Measurements from ENCODE around the gene LAMC3.

The LAMC3 gene

DNA sequence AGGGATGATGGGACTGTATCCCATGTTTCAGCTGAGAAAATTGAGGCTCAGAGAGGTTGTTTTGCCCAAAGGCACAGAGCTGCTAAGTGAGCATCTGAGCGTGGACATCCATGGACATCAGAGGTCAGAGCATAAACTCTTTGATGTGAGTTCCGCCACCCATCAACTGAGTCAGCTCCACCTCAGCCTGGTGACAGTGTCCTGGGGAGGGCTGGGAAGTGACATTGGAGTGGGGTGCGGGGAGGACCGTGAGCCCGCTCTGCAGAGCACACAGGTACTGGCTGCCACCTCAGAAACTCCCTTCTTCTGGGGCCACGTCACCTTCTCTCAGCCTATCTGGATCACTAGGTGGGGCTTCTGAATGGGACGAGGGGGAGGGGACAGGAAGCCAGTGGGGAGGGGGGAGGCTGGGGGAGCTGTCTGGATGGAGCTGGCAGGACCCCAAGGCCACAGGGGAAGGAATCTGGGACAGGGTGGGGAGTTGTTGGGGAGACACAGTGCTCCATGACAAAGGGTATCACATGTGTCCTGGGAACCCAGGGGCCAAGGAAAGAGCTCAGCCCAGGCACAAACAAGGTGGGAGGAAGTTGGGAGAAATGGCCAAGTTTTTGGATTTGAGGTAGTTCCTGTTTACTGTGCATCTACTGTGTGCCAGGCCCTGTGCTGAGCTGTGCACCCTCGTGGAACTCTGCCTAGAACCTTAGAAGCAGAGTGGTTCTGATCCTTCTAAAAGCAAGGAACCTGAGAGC lies 2.5 kb downstream of the LAMC3 start:
- DNase-seq (ENCODE audit: low read depth in 1 of 2, low spot score in 1 of 2), result no peak

DNA sequence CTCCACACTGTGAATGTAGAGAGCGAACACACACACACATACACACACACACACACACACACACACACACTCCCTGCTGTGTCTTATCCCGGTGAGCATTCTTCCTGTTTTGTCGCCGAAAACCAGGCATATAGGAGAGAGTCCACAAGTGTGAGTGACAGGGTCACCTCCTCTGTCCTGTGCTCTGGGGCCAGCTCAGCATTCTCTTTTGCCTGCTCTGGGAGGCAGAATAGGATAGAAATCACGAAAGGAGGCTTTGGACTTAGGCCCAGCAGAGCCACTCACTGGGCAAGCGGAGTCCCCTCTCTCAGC lies 3.0 kb downstream of the LAMC3 start:
- no peak for DNase-seq (ENCODE audit: low read depth in 1 of 2, low spot score in 1 of 2)

DNA sequence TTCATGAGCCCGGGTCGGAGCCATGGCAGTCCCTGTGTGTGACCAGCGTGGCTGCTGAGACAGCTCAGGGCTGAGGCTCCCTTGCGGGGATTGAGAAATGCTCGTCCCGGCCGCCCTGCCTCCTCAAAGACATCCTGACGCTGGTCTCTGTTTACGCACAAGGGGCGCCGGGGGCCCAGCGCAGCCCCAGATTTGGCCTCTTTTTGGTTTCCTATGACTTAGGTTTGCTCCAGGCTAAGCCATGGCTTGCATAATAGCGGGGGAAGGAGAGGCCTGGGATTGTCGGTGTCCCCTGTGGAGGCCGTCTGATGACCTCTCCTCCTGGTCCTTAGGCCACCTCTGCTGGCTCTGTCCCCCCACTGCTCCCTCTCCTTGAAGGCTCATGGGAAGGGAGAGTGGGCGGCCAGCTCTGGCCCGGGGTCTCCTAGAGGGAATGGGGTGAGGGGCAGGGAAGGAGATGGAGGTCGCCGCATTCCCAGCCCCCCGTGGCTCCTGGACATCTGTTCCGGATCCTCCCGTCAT lies 3.5 kb downstream of the LAMC3 start:
- no peak for DNase-seq (ENCODE audit: low read depth in 1 of 2, low spot score in 1 of 2)

DNA sequence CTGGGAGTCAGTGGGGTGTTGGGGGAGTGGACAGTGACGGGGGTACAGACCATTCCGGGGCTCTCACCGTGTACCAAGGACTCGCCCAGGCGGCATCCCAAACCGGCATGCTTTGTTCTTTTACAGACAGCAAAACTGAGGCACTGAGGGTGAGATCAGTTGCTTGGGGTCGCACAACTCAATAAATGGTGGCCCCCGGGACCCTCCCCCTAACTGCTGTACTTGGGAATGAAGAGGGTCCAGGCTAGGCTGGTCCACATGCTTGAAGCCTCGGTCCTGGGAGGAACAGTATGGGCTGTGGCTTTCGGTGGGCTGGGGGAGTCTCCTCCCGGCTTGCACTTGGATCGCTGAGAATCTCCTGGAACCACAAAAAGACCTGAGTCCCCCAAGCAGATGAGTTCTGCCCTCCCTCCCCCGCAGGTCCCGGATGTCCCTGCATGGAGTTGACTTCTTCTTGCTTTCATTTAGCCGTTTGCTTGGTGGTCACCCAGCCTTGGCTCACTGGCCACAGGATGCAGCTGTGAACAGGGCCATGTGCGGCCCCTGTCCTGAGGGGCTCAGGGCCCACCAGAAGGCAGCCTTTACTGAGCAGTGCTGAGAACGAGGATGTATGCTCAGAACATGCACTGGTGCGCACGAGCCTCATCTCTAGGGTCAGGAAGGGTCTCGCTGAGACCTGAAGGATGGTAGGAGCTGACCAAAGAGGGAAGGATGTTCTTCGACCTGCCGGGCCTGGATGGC lies 4.2 kb downstream of the LAMC3 start:
- no peak for DNase-seq (ENCODE audit: low read depth in 1 of 2, low spot score in 1 of 2)

DNA sequence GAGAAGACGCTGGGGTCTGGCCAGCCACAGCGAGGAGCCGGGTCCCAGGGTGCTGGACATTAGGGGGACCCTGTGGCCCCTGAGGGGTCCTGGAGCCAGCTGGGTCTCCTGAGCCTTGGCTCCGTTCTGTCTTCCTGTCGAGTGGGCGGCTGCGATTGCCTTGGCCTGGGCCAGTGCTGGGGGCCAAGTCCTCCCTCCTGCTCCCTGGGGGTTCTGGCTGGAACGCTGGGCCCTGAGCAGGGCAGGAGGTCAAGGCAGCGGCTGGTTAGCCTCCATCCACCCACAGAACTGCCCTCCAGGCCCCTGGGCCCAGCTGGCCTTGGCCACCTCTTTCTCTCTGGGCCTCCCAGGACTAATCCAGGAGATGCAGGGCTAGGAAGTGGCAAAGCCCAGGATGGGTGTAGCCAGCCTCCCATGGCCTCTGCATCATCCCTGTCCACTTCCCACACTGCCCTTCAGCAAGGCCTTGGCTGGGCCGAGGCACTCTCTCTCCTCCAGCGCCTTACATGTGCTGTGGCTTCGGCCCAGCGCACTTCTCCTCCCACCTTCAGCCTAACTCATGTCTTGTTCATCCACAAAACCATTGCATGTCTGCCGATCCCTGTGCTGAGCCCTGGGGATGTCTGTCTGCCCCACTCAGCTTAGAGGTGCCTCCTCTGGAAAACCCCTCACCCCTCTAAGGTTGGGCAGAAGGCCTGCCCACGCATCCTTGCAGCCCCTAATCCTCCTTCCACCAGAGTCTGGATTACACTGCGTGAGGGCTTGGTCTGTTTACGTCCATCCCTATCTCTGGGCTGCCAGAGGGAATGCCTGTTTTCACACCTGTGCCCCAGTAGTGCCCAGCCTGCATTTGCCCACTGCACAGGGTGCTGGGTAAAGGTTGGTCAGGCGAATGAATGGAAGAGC lies 5.0 kb downstream of the LAMC3 start:
- DNase-seq (ENCODE audit: low read depth in 1 of 2, low spot score in 1 of 2), result no peak

DNA sequence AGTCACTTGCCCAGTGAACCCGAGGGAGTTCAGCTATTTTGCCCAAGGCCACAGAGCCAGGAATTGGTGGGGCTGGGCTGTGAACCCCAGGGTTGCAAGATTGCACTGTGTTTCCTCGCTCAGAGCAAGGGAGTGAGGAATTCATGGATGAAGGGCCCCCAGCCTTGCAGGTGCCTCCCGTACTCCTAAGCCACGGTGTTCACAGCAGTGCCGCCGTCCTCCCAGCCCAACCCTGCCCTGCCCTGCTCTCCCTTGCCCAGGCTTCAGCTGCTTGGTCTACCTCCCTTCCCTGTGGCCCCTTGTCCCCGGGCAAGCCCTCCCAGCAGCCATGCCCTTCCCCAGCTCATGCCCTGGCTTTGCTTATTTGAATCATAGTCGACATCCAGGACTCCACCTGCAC lies 6.1 kb downstream of the LAMC3 start:
- DNase-seq (ENCODE audit: low read depth in 1 of 2, low spot score in 1 of 2), result no peak

DNA sequence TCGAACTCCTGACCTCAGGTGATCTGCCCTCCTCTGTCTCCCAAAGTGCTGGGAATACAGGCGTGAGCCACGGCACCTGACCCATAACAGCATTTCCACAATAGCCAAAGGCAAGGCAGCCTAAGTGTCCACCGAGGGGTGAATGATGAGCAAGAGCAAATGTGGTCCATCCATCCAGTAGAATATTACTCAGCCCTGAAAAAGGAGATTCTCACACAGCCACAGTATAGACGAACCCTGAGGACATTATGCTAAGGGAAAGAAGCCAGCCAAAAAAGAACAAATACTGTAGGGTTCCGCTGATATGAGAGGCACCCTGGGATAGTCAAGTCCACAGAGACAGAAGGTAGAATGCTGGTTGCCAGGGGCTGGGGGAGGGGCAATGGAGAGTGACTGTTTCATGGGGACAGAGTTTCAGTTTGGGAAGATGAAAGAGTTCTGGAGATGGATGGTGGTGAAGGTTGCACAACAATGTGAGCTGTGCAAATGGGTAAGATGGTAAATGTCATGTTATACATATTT lies 7.0 kb downstream of the LAMC3 start:
- no peak for DNase-seq (ENCODE audit: low read depth in 1 of 2, low spot score in 1 of 2)

DNA sequence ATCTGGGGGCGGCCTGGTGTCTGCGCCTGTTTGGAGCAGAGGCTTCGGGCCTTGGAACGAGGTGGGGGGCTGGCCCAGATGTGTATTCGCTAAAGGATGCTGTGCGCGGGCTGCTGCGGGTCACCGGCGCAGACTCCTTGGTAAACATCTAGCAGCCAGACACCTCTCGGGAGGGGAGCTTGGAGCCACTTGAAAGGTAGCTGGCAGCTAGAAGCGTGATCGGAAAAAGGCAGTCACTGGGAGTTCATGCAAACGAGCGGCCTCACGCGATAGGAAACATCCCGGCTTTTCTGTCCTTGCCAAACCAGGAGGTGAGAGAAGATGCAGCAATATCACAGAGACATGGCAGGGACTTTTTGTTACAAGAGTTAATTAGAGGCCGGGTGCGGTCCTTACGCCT lies 8.1 kb downstream of the LAMC3 start:
- DNase-seq (ENCODE audit: low read depth in 1 of 2, low spot score in 1 of 2), result no peak

DNA sequence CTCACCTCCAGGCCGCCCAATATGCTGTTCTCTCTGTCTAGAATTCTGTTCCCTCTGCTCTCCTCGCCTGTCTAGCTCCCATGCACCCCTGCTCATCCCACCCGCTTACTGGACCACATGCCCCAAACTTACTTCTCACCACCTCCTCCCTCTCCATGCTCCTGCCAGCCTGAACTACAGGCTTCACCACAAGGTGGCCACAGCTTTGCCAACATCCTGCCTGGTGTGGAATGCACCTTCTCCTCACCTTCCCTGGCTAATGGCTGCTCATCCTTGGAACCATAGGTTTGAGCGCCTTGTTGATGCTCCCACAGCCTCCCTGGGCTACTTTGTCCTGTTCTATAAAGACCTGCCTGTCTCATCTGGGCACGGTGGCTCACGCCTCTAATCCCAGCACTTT lies 9.6 kb downstream of the LAMC3 start:
- DNase-seq (ENCODE audit: low read depth in 1 of 2, low spot score in 1 of 2), result no peak

DNA sequence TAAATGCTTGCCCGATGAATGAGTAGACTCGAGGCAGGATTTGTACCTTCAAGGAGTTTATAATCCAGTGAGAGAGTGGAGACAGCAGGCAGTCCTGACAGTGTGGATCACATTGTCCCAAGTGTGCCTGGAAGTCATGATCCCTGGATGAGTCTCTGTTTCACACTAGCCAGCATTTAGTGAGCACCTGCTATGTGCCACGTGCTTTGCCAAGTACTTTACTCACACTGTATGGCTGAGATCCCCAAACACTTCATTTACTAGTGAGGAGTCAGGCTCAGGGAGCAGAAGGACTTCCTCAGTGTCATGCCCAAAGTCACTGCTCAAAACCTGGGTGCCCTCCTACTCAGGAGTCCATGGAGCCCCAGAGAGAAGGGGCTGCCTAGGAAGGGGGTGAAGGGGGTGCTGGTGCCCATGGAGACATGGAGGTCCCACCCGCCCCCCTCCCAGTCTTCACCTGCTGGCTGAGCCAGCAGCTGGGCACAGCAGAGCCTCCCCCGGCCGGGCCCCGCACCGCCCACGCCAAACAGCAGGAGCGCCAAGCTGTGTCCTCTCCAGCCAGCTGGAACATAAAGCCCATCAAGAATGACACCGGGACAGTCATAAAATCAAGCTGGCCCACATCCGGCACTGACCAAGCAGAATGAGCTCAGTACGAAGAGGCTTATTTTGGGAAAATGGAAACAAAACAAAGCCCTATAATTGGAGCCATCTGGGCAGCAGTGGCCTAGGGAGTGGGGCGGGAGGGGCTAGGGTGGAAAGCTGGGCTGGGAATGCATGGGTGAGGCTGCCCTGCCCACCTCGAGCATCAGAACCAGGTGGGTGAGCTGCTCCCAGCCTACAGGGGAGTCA lies 10.6 kb downstream of the LAMC3 start:
- DNase-seq (ENCODE audit: low read depth in 1 of 2, low spot score in 1 of 2), result no peak

DNA sequence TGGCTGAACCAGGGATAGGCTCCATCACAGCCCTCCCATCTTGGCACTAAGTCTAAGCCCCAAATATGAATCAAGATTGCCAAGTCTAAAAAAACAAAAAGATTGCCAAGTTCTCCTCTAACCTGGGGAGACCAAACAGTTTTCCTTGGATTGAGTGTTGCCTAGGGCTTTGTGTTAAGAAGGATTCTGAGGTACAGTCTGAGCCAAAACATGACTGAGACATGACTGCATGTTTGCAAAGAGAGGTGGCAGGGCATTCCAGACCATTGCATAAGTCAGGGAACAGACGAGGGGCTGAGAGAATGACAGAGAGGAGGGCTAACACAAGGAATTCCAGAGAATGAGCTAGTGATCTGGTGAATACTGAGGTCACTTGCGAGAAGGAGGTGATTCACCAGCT lies 11.4 kb downstream of the LAMC3 start:
- DNase-seq (ENCODE audit: low read depth in 1 of 2, low spot score in 1 of 2), result no peak

DNA sequence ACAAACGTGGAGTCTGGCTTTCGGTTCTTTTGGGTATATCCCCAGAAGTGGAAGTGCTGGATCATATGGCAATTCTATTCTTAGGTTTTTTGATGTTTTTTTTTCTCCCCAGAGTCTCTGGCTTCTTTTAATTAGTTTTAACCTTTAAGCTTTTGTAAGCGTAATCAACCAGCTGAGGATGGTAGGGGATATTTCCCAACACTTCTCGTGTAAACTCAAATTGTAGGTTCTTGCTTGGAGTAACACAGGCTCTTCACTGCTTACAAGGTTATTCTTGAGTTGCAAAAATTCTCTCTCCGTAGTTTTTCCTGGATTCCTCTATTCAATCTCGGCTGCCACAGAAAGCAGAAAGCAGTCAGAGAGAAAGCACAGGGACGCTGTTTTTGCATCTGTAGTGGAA lies 11.9 kb downstream of the LAMC3 start:
- DNase-seq (ENCODE audit: low read depth in 1 of 2, low spot score in 1 of 2), result no peak

DNA sequence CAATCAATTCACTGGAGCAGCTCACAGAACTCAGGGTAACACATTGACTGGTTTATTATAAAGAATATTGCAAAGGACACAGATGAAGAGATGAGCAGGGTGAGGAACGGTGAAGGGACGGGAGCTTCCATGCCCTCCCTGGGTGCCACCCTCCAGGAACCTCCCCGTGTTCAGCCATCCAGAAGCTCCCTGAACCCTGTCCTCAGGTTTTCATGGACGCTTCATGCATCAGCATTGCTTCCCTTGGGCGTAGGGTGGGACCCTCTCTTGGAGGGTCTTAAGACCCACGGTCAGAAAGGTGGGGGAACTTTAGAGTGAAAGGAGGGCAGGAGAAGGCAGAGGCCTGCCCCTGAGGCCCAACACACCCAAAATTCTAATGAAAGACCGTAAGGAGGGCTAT lies 12.8 kb downstream of the LAMC3 start:
- no peak for DNase-seq (ENCODE audit: low read depth in 1 of 2, low spot score in 1 of 2)

DNA sequence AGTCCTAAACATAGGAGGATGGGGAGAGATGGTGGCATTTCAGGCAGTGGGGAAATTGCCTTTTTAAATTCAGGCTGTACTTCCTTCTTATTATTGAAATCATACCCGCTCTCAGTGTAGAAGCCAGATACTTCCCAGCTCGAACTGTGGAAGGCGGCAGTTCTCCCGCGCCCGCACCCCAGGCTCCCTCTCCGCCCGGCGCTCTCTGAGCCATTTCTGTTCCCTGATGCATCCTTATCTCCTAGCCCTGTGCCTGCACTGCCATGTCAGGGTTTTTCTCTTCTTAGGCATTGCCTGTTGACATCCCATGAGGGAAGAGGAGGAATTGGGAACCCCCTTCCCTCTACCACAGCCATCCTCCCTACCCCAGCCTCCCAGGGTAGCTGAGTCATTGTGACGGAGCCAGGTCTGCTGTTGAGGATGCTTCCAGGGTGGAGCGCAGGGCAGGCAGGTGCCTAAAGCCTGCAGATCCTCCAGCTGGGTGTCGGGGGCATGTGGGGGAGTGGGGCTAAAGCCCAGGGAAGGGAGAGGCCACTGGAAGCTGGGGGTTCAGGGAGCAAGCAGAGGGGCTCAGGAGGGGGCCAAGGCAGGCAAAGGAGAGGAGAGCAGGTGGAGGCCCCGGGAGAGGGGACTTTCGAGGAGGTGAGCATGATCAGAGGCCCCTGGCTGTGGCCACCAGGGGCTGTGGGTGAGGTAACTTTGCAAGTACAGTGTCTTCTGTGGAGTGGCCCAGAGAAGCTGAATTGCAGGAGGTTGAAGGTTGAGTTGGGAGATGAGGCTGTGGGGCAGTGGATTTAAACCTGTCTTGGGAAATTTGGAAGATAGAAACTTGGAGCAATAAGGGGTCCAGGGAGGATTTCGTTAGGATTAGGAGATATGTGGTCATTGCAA lies 16.2 kb downstream of the LAMC3 start:
- DNase-seq (ENCODE audit: low read depth in 1 of 2, low spot score in 1 of 2), result no peak

DNA sequence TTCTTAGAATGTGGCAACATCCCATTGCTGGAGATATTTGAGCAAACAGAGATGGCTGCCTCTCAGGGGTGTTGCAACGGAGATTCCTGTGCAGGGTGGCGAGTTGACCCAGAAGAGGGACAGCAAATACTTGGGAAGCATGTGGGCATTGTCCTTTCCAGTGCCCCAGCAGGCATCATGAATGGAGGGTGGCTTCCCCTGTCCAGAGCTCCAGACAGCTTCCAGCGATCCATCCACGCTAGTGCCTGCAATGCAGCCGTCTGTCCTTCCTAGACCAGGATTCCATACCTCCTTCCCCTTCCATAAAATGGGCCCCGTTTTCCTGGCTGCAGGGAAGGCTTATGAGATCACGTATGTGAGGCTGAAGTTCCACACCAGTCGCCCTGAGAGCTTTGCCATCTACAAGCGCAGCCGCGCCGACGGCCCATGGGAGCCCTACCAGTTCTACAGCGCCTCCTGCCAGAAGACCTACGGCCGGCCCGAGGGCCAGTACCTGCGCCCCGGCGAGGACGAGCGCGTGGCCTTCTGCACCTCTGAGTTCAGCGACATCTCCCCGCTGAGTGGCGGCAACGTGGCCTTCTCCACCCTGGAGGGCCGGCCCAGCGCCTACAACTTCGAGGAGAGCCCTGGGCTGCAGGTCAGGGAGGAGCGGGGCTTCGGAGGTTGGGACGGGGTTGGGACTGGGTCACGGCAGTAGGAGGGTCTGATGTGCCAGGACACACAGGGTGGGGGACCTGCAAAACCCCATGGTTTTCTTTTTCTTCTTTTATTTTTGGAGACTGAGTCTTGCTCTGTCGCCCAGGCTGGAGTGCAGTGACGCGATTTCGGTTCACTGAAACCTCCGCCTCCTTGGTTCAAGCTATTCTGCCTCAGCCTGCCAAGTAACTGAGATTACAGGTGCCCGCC lies 17.2 kb downstream of the LAMC3 start:
- no peak for DNase-seq (ENCODE audit: low read depth in 1 of 2, low spot score in 1 of 2)

DNA sequence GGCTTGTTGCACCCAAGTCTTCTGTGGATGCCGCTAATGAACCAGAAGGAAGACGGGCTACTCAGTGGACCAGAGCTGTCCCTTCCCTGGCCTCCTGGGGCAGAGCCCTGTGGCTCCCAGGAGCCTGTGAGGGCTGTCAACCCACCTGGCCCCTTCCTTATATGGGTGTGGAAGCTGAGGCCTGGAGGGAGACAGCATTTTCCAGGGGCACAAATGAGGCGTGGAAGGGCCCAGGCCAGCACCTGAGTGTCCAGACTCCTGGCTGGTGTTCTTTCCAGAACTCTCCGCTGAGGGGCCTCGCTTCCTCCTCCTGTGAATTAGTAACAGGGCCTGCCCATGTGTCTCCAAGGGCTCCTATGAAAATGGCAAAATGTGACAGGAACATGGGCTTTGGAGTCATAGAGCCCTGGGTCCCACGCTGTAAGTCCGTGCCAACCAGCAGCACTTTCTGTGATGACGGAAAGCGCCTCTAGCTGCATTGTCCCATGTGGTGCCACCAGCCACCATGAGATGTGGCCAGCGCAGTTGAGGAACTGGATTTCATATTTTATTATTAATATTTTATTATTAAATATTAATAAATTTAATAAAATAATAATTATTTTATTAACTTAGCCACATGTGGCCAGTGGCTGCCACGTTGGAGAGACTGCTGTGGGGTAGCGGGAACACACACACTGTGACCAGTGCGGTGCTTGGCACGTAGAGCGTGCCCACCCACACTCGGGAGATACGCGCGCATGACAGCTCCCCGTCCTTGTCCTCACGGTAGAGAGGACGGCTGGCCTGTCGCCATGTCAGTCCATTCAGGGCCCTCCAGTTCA lies 18.3 kb downstream of the LAMC3 start:
- no peak for DNase-seq (ENCODE audit: low read depth in 1 of 2, low spot score in 1 of 2)

DNA sequence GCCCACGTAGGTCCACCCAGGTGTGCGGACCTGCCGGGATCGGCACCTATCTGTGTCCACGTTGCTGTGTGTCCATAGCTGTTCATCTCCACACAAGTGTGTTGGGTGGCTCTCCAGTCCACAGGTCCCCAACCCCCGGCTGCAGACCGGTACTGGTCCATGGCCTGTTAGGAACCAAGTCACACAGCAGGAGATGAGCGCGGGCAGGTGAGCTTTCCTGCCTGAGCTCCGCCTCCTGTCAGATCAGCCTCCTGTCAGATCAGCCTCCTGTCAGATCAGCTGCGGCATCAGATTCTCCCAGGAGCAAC lies 18.9 kb downstream of the LAMC3 start:
- no peak for DNase-seq (ENCODE audit: low read depth in 1 of 2, low spot score in 1 of 2)

Measured in activated CD4-positive, alpha-beta T cell treated with anti-CD3 and anti-CD28 coated beads, Interleukin-2, amount 50 U/mL, for 24 hours (primary cell).